H1 (cell line): ENCODE measurements around the gene DLL4. TPM values are rescaled to one million over a fixed set of nuclear protein-coding genes. Genes with fewer than 3 reads are reported as not detected.
A peak's percentile ranks its signal among the peaks of the same experiment; 100 is the strongest.

Source experiments
- CTCF ChIA-PET: fragments of 300-600 bp; sonication (Branson Sonifier 250); formaldehyde crosslinking; loops from one replicate; lab custom pipeline; 2021; ENCODE audit not compliant: partially characterized antibody; lab: Charles Lee
- POLR2A ChIA-PET: fragments of 300-600 bp; sonication (Branson Sonifier 250); formaldehyde crosslinking; loops from one replicate; lab custom pipeline; 2021; ENCODE audit warnings: inconsistent platforms; ENCODE audit not compliant: partially characterized antibody; lab: Charles Lee
- DNase-seq, 2 experiments: peaks; one replicate each; pipeline versions ENCODE4 v3.0.0 to v3.0.0-alpha.2; 2010 to 2022; ENCODE audit warnings: low spot score in 2 of 2, low read depth in 1 of 2, mixed read lengths in 1 of 2
- FAIRE-seq: peaks from 2 replicates; lab custom pipeline; 2011; peaks lifted over from hg19 to GRCh38; lab: Jason Lieb, UNC
- H2AFZ ChIP-seq: 2 replicates; pipeline ENCODE4 v1.8.1; 2012; ENCODE audit warnings: low read length, inconsistent platforms
- H2AK5ac ChIP-seq: 2 replicates; pipeline ENCODE4 v1.6.1; 2013; ENCODE audit warnings: low read depth, low read length
- H2BK120ac ChIP-seq: replicated peaks from 2 replicates; pipeline ENCODE3; 2013; ENCODE audit warnings: low read depth, low read length, inconsistent platforms
- H2BK12ac ChIP-seq: 2 replicates; pipeline ENCODE4 v1.6.1; 2013; ENCODE audit warnings: low read depth, low read length
- H2BK15ac ChIP-seq: 2 replicates; pipeline ENCODE4 v1.6.1; 2013; ENCODE audit warnings: low read length
- H2BK20ac ChIP-seq: 2 replicates; pipeline ENCODE4 v1.6.1; 2013; ENCODE audit warnings: low read length
- H2BK5ac ChIP-seq: 2 replicates; pipeline ENCODE4 v1.6.1; 2013; ENCODE audit warnings: low read depth, low read length
- H3K14ac ChIP-seq: 2 replicates; pipeline ENCODE4 v1.6.1; 2013; ENCODE audit warnings: inconsistent platforms; ENCODE audit not compliant: insufficient read length
- H3K18ac ChIP-seq: 2 replicates; pipeline ENCODE4 v1.6.1; 2013; ENCODE audit warnings: low read length; ENCODE audit errors: extremely low read depth
- H3K23ac ChIP-seq: 2 replicates; pipeline ENCODE4 v1.6.1; 2013; ENCODE audit warnings: inconsistent platforms; ENCODE audit not compliant: insufficient read length
- H3K23me2 ChIP-seq: 2 replicates; pipeline ENCODE4 v1.6.1; 2013; ENCODE audit warnings: low read depth, low read length
- H3K27ac ChIP-seq: 2 replicates; pipeline ENCODE4 v1.6.1; 2011; ENCODE audit warnings: low read depth, low read length, inconsistent platforms
- H3K27me3 ChIP-seq, 4 experiments: replicated peaks in 1 of 4; 1 replicate in 1 of 4; 2 replicates in 3 of 4; pipeline versions ENCODE4 v1.6.1 to v1.8.1; 2011 to 2013; ENCODE audit warnings: low read length in 3 of 4, mild to moderate bottlenecking in 3 of 4, inconsistent platforms in 2 of 4, mixed read lengths in 2 of 4, moderate library complexity in 1 of 4; ENCODE audit not compliant: control insufficient read depth in 3 of 4, insufficient read depth in 3 of 4; ENCODE audit errors: extremely low read depth in 1 of 4
- H3K36me3 ChIP-seq, 4 experiments: 2 replicates each; pipeline versions ENCODE4 v1.6.1 to v1.8.1; 2011 to 2013; ENCODE audit warnings: mild to moderate bottlenecking in 4 of 4, low read length in 3 of 4, moderate library complexity in 2 of 4, control low read depth in 1 of 4, inconsistent platforms in 1 of 4; ENCODE audit not compliant: insufficient read depth in 4 of 4, control insufficient read depth in 2 of 4
- H3K4ac ChIP-seq: replicated peaks from 2 replicates; pipeline ENCODE3; 2013; ENCODE audit warnings: low read length, low read depth, mixed read lengths, inconsistent platforms; ENCODE audit not compliant: insufficient read length
- H3K4me1 ChIP-seq, 4 experiments: replicated peaks in 1 of 4; 1 replicate in 1 of 4; 2 replicates in 3 of 4; pipeline versions ENCODE4 v1.6.1 to v1.8.1; 2011 to 2013; ENCODE audit warnings: low read length in 3 of 4, inconsistent platforms in 2 of 4, mixed read lengths in 1 of 4; ENCODE audit not compliant: insufficient read depth in 4 of 4, control insufficient read depth in 3 of 4
- H3K4me2 ChIP-seq, 2 experiments: 2 replicates each; pipeline versions ENCODE4 v1.6.1 to v1.8.1; 2011 to 2013; ENCODE audit warnings: low read depth in 2 of 2, low read length in 2 of 2, control low read depth in 1 of 2, inconsistent platforms in 1 of 2, mild to moderate bottlenecking in 1 of 2; ENCODE audit not compliant: insufficient read depth in 1 of 2
- H3K4me3 ChIP-seq, 4 experiments: fragments of 200-600, 300-600 bp in 1 of 4; sonication (generic), shearing (Covaris generic), sonication (Bioruptor Twin) in 1 of 4; 2 replicates each; pipeline versions ENCODE4 v1.5.1 to v1.8.1; 2011 to 2016; ENCODE audit warnings: low read length in 4 of 4, low read depth in 3 of 4, control low read depth in 2 of 4, inconsistent platforms in 2 of 4, mild to moderate bottlenecking in 2 of 4, mixed read lengths in 1 of 4, moderate library complexity in 1 of 4; ENCODE audit not compliant: insufficient read depth in 2 of 4; ENCODE audit errors: extremely low read depth in 1 of 4
- H3K56ac ChIP-seq: replicated peaks from 2 replicates; pipeline ENCODE3; 2013; ENCODE audit warnings: low read depth, mild to moderate bottlenecking, mixed read lengths, low read length, inconsistent platforms; ENCODE audit not compliant: insufficient read length
- H3K79me1 ChIP-seq: 2 replicates; pipeline ENCODE4 v1.6.1; 2013; ENCODE audit warnings: low read depth, low read length, control low read depth
- H3K79me2 ChIP-seq, 2 experiments: 2 replicates each; pipeline versions ENCODE4 v1.6.1 to v1.8.1; 2012 to 2013; ENCODE audit warnings: low read length in 2 of 2, mild to moderate bottlenecking in 2 of 2, inconsistent platforms in 1 of 2; ENCODE audit not compliant: insufficient read depth in 2 of 2, control insufficient read depth in 1 of 2
- H3K9ac ChIP-seq, 4 experiments: replicated peaks in 1 of 4; 1 replicate in 1 of 4; 2 replicates in 3 of 4; pipeline versions ENCODE4 v1.6.1 to v1.8.1; 2011 to 2013; ENCODE audit warnings: low read depth in 3 of 4, low read length in 3 of 4, control low read depth in 2 of 4, mild to moderate bottlenecking in 2 of 4, moderate library complexity in 2 of 4, inconsistent platforms in 1 of 4; ENCODE audit errors: extremely low read depth in 1 of 4
- H3K9me3 ChIP-seq, 2 experiments: 2 replicates each; pipeline versions ENCODE4 v1.6.1 to v1.8.1; 2012 to 2013; ENCODE audit warnings: mild to moderate bottlenecking in 2 of 2, moderate library complexity in 2 of 2, control low read depth in 1 of 2, inconsistent platforms in 1 of 2, low read depth in 1 of 2, low read length in 1 of 2, mixed read lengths in 1 of 2; ENCODE audit not compliant: insufficient read depth in 2 of 2
- H4K20me1 ChIP-seq, 2 experiments: replicated peaks in 1 of 2; 2 replicates each; pipeline versions ENCODE3 to v1.8.1; 2011 to 2013; ENCODE audit warnings: inconsistent platforms in 2 of 2, low read length in 2 of 2, mild to moderate bottlenecking in 1 of 2; ENCODE audit not compliant: insufficient read depth in 2 of 2, control insufficient read depth in 1 of 2
- H4K5ac ChIP-seq: 2 replicates; pipeline ENCODE4 v1.6.1; 2013; ENCODE audit warnings: low read length, low read depth, mixed read lengths, inconsistent platforms; ENCODE audit not compliant: insufficient read length
- H4K8ac ChIP-seq: 2 replicates; pipeline ENCODE4 v1.8.0; 2013; ENCODE audit warnings: mild to moderate bottlenecking, moderate library complexity, low read length, inconsistent platforms; ENCODE audit not compliant: insufficient read depth; ENCODE audit errors: extremely low read depth
- H4K91ac ChIP-seq: replicated peaks from 2 replicates; pipeline ENCODE3; 2013; ENCODE audit warnings: low read length, mixed read lengths, inconsistent platforms; ENCODE audit not compliant: insufficient read length
- BCL11A ChIP-seq, 2 experiments: IDR thresholded peaks; one replicate each; pipeline ENCODE4 v1.6.1; 2011; ENCODE audit warnings: low read depth in 2 of 2, low read length in 2 of 2, mild to moderate bottlenecking in 2 of 2
- CBX8 ChIP-seq: fragments of 300-800, 300-1000 bp; sonication (generic); IDR thresholded peaks from 2 replicates; pipeline ENCODE4 v1.7.1; 2016; ENCODE audit warnings: low read depth, low read length, borderline replicate concordance
- CHD1 ChIP-seq: IDR thresholded peaks from 2 replicates; pipeline ENCODE4 v1.6.1; 2012; ENCODE audit warnings: low read depth, low read length, improper control_type of control experiment
- CREB1 ChIP-seq: IDR thresholded peaks from 2 replicates; pipeline ENCODE4 v1.6.1; 2012; ENCODE audit warnings: inconsistent platforms
- CTBP2 ChIP-seq: IDR thresholded peaks from 2 replicates; pipeline ENCODE4 v1.7.0; 2011; ENCODE audit warnings: borderline replicate concordance, mild to moderate bottlenecking, moderate library complexity, mixed read lengths, low read length; ENCODE audit not compliant: insufficient read depth, insufficient read length
- KDM5A ChIP-seq: fragments of 200-600 bp; IDR thresholded peaks from 2 replicates; pipeline ENCODE4 v1.7.1; 2012; ENCODE audit warnings: mild to moderate bottlenecking, low read length, inconsistent platforms, mixed read lengths
- MAX ChIP-seq: IDR thresholded peaks from 2 replicates; pipeline ENCODE4 v1.6.1; 2012; ENCODE audit warnings: inconsistent platforms
- NRF1 ChIP-seq: IDR thresholded peaks from 2 replicates; pipeline ENCODE4 v1.6.1; 2011; ENCODE audit warnings: mild to moderate bottlenecking, low read depth, low read length, improper control_type of control experiment
- POLR2AphosphoS5 ChIP-seq: IDR thresholded peaks from 2 replicates; pipeline ENCODE4 v1.6.1; 2011; ENCODE audit warnings: low read depth, low read length
- RXRA ChIP-seq: IDR thresholded peaks from 2 replicates; pipeline ENCODE4 v1.6.1; 2011; ENCODE audit warnings: low read depth, mild to moderate bottlenecking, low read length, moderate library complexity; ENCODE audit not compliant: insufficient read depth
- SP2 ChIP-seq: IDR thresholded peaks from 2 replicates; pipeline ENCODE4 v1.6.1; 2012; ENCODE audit warnings: mild to moderate bottlenecking, low read length, inconsistent platforms
- ZNF274 ChIP-seq: IDR thresholded peaks from 2 replicates; pipeline ENCODE4 v1.7.0; 2012; ENCODE audit warnings: low read length, borderline replicate concordance; ENCODE audit errors: extremely low read depth
- WGBS, 2 experiments: shearing (Covaris generic) in 1 of 2; methylation state at CpG; one replicate each; pipeline versions ENCODE4 v1.1.6 to v1.1.7; 2013 to 2015; ENCODE audit warnings: low lambda C conversion rate in 2 of 2, mixed read lengths in 2 of 2, inconsistent platforms in 1 of 2, low coverage in 1 of 2, missing lambda C conversion rate in 1 of 2; ENCODE audit not compliant: insufficient replicate concordance in 2 of 2, insufficient coverage in 1 of 2, insufficient read length in 1 of 2; ENCODE audit errors: extremely low coverage in 1 of 2, missing lambda C conversion rate in 1 of 2; 5-methylcytosine and 5-hydroxymethylcytosine counted together
- polyA plus RNA-seq, 7 experiments: library from polyadenylated mRNA; depleted of rRNA in 3 of 7; stranded (reverse) in 5 of 7; unstranded in 2 of 7; fragments of >200 nt in 5 of 7; fragments of 200-250 nt in 2 of 7; gene quantifications; 1 replicate in 5 of 7; 2 replicates in 1 of 7; 4 replicates in 1 of 7; pipeline versions ENCODE4 v1.2.1 to v1.2.3, GENCODE V29; 2011 to 2013; ENCODE audit warnings: missing spikeins in 2 of 7, mixed read lengths in 2 of 7
- total RNA-seq: library from RNA; stranded (reverse); fragmentation: NEBNext Ultra II Directional; extraction: Animal tissue kit (Norgen Biotek cat#: 25700); gene quantifications from 2 replicates; pipeline ENCODE4 v1.2.1, GENCODE V29; 2021

Gene DLL4
- total and polyA plus RNA-seq, 2 of the 8 experiments (the other 6 are each of a cell fraction or from before 2014, with no cell fraction given), result 0.23 to 0.60 TPM

DNA sequence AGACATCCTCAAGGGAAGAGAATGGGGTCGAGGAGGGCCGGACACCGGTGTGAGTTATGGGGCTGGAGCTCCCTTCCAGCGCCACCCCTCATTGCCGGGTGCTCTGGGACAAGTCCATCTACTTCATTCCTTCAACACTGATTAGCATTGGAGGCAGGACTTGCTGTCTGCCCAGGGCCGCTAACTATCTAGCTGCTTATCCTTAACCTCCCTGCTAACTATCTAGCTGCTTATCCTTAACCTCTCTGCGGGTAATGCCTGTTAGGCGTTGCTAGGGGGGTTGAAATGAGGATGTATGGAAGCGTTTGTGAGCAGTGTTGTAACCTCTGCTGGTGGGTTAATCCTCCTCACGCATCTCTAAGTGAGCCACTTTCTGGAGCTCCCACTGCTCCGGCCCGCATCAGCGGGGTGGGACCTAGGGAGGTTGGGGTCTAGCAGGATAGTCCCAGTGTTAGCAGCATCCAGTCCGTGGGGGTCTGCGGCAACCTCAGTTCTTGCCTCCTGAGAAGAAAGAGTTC, 13.3 kb downstream of the DLL4 start:
- H3K23ac ChIP-seq, result no peak overlapping the region
- POLR2A ChIA-PET, result interaction anchor here (1.0 to 43.8 kb wide), 14 partner anchors 7 to 98 kb away, joined by 3 to 1505 read pairs (median 4); partner anchors contain the start of genes CHAC1, DLL4, SPINT1 and VPS18
- H3K79me1 ChIP-seq, result no peaks in the 10 kb centered on the region
- H3K56ac ChIP-seq, result no peak overlapping the region
- peak overlapping the region in 3 of 4 experiments; percentile 6 to 23 (median 20); a peak in 5 of 7 replicates for H3K9ac ChIP-seq
- H2AFZ ChIP-seq, result peak overlapping the region; percentile 92
- H4K8ac ChIP-seq, result 0 out of 2 replicates have a peak overlapping the region, but pooled peaks have one; percentile 81
- peak overlapping the region; percentile 64 to 76 for H3K4me2 ChIP-seq
- H3K79me2 ChIP-seq, result no peaks in the 10 kb centered on the region
- 54% methylated on average over 15 of the region's 15 CpGs; no CpG with 5 or more reads in 1 of the 2 experiments for WGBS, 2 experiments
- H3K9me3 ChIP-seq, result no peaks in the 10 kb centered on the region
- TF ChIP-seq RXRA, result no peak
- no peak for TF ChIP-seq POLR2AphosphoS5
- TF ChIP-seq ZNF274, result no peak
- TF ChIP-seq CREB1, result no peak
- TF ChIP-seq MAX, result no peak
- TF ChIP-seq CHD1, result no peak
- TF ChIP-seq CTBP2, result no peak
- TF ChIP-seq KDM5A, result no peak
- no peak for TF ChIP-seq BCL11A (IDR thresholded peaks at IDR 0.05; ENCODE audit: low read depth in 2 of 2, low read length in 2 of 2)
- no peak for TF ChIP-seq NRF1
- TF ChIP-seq SP2, result no peak
- no peak for TF ChIP-seq CBX8
- no peak overlapping the region for H2BK5ac ChIP-seq
- peak overlapping the region; percentile 43; the same call in 1 of the 2 replicates for H2BK12ac ChIP-seq
- peaks cover 0 to 25% (median 15%) of the 10 kb centered on the region in 4 experiments; a peak in 6 of 7 replicates for H3K27me3 ChIP-seq
- H3K4me1 ChIP-seq, result peaks cover 0 to 26% (median 12%) of the 10 kb centered on the region in 4 experiments; a peak in 6 of 7 replicates
- no peak overlapping the region for H3K4ac ChIP-seq
- no peak overlapping the region for H4K5ac ChIP-seq
- H3K18ac ChIP-seq, result peak overlapping the region; percentile 60
- H3K36me3 ChIP-seq, result no peaks in the 10 kb centered on the region
- H2BK15ac ChIP-seq, result peak overlapping the region; percentile 95
- peak overlapping the region; percentile 20 to 64 (median 48); a peak in 7 of 8 replicates for H3K4me3 ChIP-seq
- no peak overlapping the region for H2BK120ac ChIP-seq
- no peak overlapping the region for H3K27ac ChIP-seq
- peaks cover 5% of the 10 kb centered on the region; the same call in 1 of the 2 replicates for H3K23me2 ChIP-seq
- no peak overlapping the region for H3K14ac ChIP-seq
- H2AK5ac ChIP-seq, result no peak overlapping the region
- no peak overlapping the region for H2BK20ac ChIP-seq
- DNase-seq (peak in 1 of 2 experiments; percentile 56), FAIRE-seq (no peak)
- CTCF ChIA-PET, result interaction anchor here (1.3 to 33.1 kb wide), 18 partner anchors 10 to 155 kb away, joined by 3 to 590 read pairs (median 12); partner anchors contain the start of genes CHAC1, DLL4 and VPS18
- H4K91ac ChIP-seq, result no peak overlapping the region
- no peaks in the 10 kb centered on the region for H4K20me1 ChIP-seq
